ENCODE measurements around the gene TRRAP. TPM values are rescaled to one million over a fixed set of nuclear protein-coding genes. Genes with fewer than 3 reads are reported as not detected.
A peak's percentile ranks its signal among the peaks of the same experiment; 100 is the strongest.
"Not testable (repeated sequence)": the region's sequence is repeated elsewhere in the genome, so short reads cannot be mapped to it uniquely, and the experiment has no call there.

TRRAP gene
- total RNA-seq (10 to 100 TPM; 70.1 to 77.2 TPM), total RNA-seq (115 to 219 reads per million in 2 donors)

GRCh38 chr7:98878365-98879197 is at the start of gene TRRAP:
Gene TRRAP (plus strand): TSS chr7:98878532. CDS start chr7:98881151, 2,619 bp downstream.
- Mint-ChIP-seq H3K36me3 (ENCODE audit: low read depth) (no peaks in the 10 kb centered on the region), H3K4me1 (peaks cover 15% of the 10 kb centered on the region), H3K27ac (peak within 1 kb of the TSS; percentile 96), H3K27me3 (no peaks in the 10 kb centered on the region), H3K4me3 (peak within 1 kb of the TSS; percentile 94)
- no peaks in the 10 kb centered on the region for H3K9me3 ChIP-seq (ENCODE audit: control insufficient read depth, low read length, poor library complexity, severe bottlenecking)
- ATAC-seq (peak; percentile 69), DNase-seq (peak; percentile 65 to 69 (median 68))

GRCh38 chr7:98830972-98831548 is 47.3 kb upstream of the TRRAP start:
- H3K36me3 Mint-ChIP-seq (ENCODE audit: low read depth), result no peaks in the 10 kb centered on the region
- no peak overlapping the region for H3K27ac Mint-ChIP-seq
- H3K27me3 Mint-ChIP-seq, result peaks cover 40% of the 10 kb centered on the region
- ATAC-seq (no peak), DNase-seq (no peak)
- H3K4me1 Mint-ChIP-seq, result no peaks in the 10 kb centered on the region
- no peaks in the 10 kb centered on the region for H3K9me3 ChIP-seq (ENCODE audit: control insufficient read depth, low read length, poor library complexity, severe bottlenecking)
- H3K4me3 Mint-ChIP-seq, result no peak overlapping the region

- H3K27me3 Mint-ChIP-seq, result peaks cover 43% of the 10 kb centered on the region
- H3K4me3 Mint-ChIP-seq, result no peak overlapping the region
- no peak overlapping the region for H3K27ac Mint-ChIP-seq
- no peaks in the 10 kb centered on the region for H3K9me3 ChIP-seq (ENCODE audit: control insufficient read depth, low read length, poor library complexity, severe bottlenecking)
- DNase-seq (peak; percentile 9 to 19 (median 13)), ATAC-seq (no peak)
- no peaks in the 10 kb centered on the region for H3K4me1 Mint-ChIP-seq
- H3K36me3 Mint-ChIP-seq (ENCODE audit: low read depth), result no peaks in the 10 kb centered on the region
These were observed 46.6 kb upstream of the TRRAP start for GRCh38 chr7:98831641-98832221.

GRCh38 chr7:98833022-98833421 is 45.3 kb upstream of the TRRAP start:
- no peak overlapping the region for H3K27ac Mint-ChIP-seq
- DNase-seq (no peak), ATAC-seq (no peak)
- H3K4me1 Mint-ChIP-seq, result no peaks in the 10 kb centered on the region
- H3K27me3 Mint-ChIP-seq, result peaks cover 39% of the 10 kb centered on the region
- no peaks in the 10 kb centered on the region for H3K9me3 ChIP-seq (ENCODE audit: control insufficient read depth, low read length, poor library complexity, severe bottlenecking)
- no peaks in the 10 kb centered on the region for H3K36me3 Mint-ChIP-seq (ENCODE audit: low read depth)
- H3K4me3 Mint-ChIP-seq, result no peak overlapping the region

- no peak for ATAC-seq
- peaks cover 37% of the 10 kb centered on the region for H3K27me3 Mint-ChIP-seq
- no peak overlapping the region for H3K27ac Mint-ChIP-seq
- no peak overlapping the region for H3K4me3 Mint-ChIP-seq
- no peaks in the 10 kb centered on the region for H3K4me1 Mint-ChIP-seq
- no peak for DNase-seq
- H3K36me3 Mint-ChIP-seq (ENCODE audit: low read depth), result no peaks in the 10 kb centered on the region
- no peaks in the 10 kb centered on the region for H3K9me3 ChIP-seq (ENCODE audit: control insufficient read depth, low read length, poor library complexity, severe bottlenecking)
These were observed 43.4 kb upstream of the TRRAP start for GRCh38 chr7:98834949-98835348.

- no peak for DNase-seq
These were observed 41.3 kb upstream of the TRRAP start for GRCh38 chr7:98836811-98837629.

GRCh38 chr7:98837630-98837972 is 40.7 kb upstream of the TRRAP start:
- H3K27ac Mint-ChIP-seq, result no peak overlapping the region
- H3K4me3 Mint-ChIP-seq, result no peak overlapping the region
- H3K27me3 Mint-ChIP-seq, result peaks cover 43% of the 10 kb centered on the region

More at GRCh38 chr7:98836811-98837629, 41.3 kb upstream of the TRRAP start:
- H3K4me1 Mint-ChIP-seq, result peaks cover 3% of the 10 kb centered on the region
- no peaks in the 10 kb centered on the region for H3K36me3 Mint-ChIP-seq (ENCODE audit: low read depth)
- no peak overlapping the region for H3K4me3 Mint-ChIP-seq
- ATAC-seq, result no peak
- no peak overlapping the region for H3K27ac Mint-ChIP-seq
- peaks cover 43% of the 10 kb centered on the region for H3K27me3 Mint-ChIP-seq
- H3K9me3 ChIP-seq (ENCODE audit: control insufficient read depth, low read length, poor library complexity, severe bottlenecking), result no peaks in the 10 kb centered on the region

GRCh38 chr7:98840096-98840495 is 38.2 kb upstream of the TRRAP start:
- Mint-ChIP-seq H3K4me3 (no peak overlapping the region), H3K36me3 (ENCODE audit: low read depth) (no peaks in the 10 kb centered on the region), H3K4me1 (peaks cover 3% of the 10 kb centered on the region), H3K27ac (no peak overlapping the region), H3K27me3 (peaks cover 35% of the 10 kb centered on the region)
- ATAC-seq (no peak), DNase-seq (no peak)
- H3K9me3 ChIP-seq (ENCODE audit: control insufficient read depth, low read length, poor library complexity, severe bottlenecking), result no peaks in the 10 kb centered on the region

More at GRCh38 chr7:98837630-98837972, 40.7 kb upstream of the TRRAP start:
- no peaks in the 10 kb centered on the region for H3K9me3 ChIP-seq (ENCODE audit: control insufficient read depth, low read length, poor library complexity, severe bottlenecking)
- Mint-ChIP-seq H3K36me3 (ENCODE audit: low read depth) (no peaks in the 10 kb centered on the region), H3K4me1 (peaks cover 3% of the 10 kb centered on the region)
- ATAC-seq (no peak), DNase-seq (no peak)

GRCh38 chr7:98840722-98841121 is 37.6 kb upstream of the TRRAP start:
- DNase-seq (no peak), ATAC-seq (no peak)
- H3K4me3 Mint-ChIP-seq, result no peak overlapping the region
- no peak overlapping the region for H3K27ac Mint-ChIP-seq
- H3K4me1 Mint-ChIP-seq, result peaks cover 3% of the 10 kb centered on the region
- H3K27me3 Mint-ChIP-seq, result peaks cover 28% of the 10 kb centered on the region
- no peaks in the 10 kb centered on the region for H3K9me3 ChIP-seq (ENCODE audit: control insufficient read depth, low read length, poor library complexity, severe bottlenecking)
- no peaks in the 10 kb centered on the region for H3K36me3 Mint-ChIP-seq (ENCODE audit: low read depth)

GRCh38 chr7:98841179-98841997 is 36.9 kb upstream of the TRRAP start:
- no peaks in the 10 kb centered on the region for H3K36me3 Mint-ChIP-seq (ENCODE audit: low read depth)
- H3K27ac Mint-ChIP-seq, result no peak overlapping the region
- H3K4me1 Mint-ChIP-seq, result peaks cover 3% of the 10 kb centered on the region
- peak; percentile 49 to 65 (median 50) for DNase-seq
- peak; percentile 71 for ATAC-seq
- peaks cover 24% of the 10 kb centered on the region for H3K27me3 Mint-ChIP-seq
- H3K4me3 Mint-ChIP-seq, result no peak overlapping the region
- no peaks in the 10 kb centered on the region for H3K9me3 ChIP-seq (ENCODE audit: control insufficient read depth, low read length, poor library complexity, severe bottlenecking)

- not testable (repeated sequence) for H3K4me1 Mint-ChIP-seq; H3K4me3 Mint-ChIP-seq; ATAC-seq; H3K36me3 Mint-ChIP-seq (ENCODE audit: low read depth); H3K9me3 ChIP-seq (ENCODE audit: control insufficient read depth, low read length, poor library complexity, severe bottlenecking); DNase-seq; H3K27ac Mint-ChIP-seq
- H3K27me3 Mint-ChIP-seq, result peaks cover 18% of the 10 kb centered on the region
These were observed 35.8 kb upstream of the TRRAP start for GRCh38 chr7:98842552-98842951.

GRCh38 chr7:98848918-98849317 is 29.4 kb upstream of the TRRAP start:
- Mint-ChIP-seq H3K4me1 (no peaks in the 10 kb centered on the region), H3K36me3 (ENCODE audit: low read depth) (peaks cover 3% of the 10 kb centered on the region), H3K4me3 (no peak overlapping the region), H3K27ac (no peak overlapping the region), H3K27me3 (peaks cover 14% of the 10 kb centered on the region)
- DNase-seq (no peak), ATAC-seq (no peak)
- H3K9me3 ChIP-seq (ENCODE audit: control insufficient read depth, low read length, poor library complexity, severe bottlenecking), result no peaks in the 10 kb centered on the region
